SW 1271 (cell line): ENCODE measurements around the gene RBM38.
"Not testable (repeated sequence)": the region's sequence is repeated elsewhere in the genome, so short reads cannot be mapped to it uniquely, and the experiment has no call there.

Experiments used
- DNase-seq, 2 experiments: peaks; one replicate each; lab custom pipeline; 2025; lab: John Stamatoyannopoulos, UW

The RBM38 gene

DNA sequence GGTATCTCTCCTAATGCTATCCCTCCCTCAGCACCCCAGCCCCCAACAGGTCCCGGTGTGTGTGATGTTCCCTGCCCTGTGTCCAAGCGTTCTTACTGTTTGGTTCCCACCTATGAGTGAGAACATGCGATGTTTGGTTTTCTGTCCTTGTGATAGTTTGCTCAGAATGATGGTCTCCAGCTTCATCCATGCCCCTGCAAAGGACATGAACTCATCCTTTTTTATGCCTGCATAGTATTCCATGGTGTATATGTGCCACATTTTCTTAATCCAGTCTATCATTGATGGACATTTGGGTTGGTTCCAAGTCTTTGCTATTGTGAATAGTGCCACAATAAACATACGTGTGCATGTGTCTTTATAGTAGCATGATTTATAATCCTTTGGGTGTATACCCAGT lies 28.3 kb downstream of the RBM38 start:
- DNase-seq: not testable (repeated sequence)

DNA sequence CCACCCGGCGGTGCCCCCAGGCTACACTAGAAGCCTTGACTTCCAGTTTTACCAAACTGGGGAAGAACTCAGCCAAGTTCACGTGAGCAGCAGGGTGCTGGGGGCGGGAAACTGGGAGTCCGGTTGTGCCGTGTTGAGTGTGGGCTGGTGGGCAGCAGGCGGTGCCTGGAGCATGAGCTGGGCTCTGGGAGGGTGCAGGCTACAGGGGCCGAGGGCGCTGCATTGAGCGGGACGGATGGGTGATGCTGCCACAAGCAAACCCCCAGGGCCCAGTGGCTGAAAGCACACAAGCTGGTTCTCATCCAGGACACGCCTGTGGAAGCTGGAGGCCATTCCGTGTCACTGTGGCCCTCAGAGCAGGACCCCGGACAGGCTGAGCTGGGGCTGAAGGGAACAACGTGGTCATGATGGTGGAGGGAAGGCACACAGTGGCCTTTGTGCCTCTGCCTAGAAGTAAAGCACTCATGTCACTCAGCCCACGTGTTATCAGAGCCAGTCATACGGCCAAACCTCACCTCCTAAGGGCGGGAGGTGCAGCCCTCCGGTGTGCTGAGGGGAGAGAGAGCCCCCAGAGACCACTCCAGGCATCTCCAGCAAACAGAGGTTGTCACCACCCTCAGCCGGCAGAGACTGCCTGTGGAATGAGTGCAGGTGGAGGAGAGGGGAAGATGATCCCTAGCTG lies 29.5 kb downstream of the RBM38 start:
- DNase-seq: no peak

DNA sequence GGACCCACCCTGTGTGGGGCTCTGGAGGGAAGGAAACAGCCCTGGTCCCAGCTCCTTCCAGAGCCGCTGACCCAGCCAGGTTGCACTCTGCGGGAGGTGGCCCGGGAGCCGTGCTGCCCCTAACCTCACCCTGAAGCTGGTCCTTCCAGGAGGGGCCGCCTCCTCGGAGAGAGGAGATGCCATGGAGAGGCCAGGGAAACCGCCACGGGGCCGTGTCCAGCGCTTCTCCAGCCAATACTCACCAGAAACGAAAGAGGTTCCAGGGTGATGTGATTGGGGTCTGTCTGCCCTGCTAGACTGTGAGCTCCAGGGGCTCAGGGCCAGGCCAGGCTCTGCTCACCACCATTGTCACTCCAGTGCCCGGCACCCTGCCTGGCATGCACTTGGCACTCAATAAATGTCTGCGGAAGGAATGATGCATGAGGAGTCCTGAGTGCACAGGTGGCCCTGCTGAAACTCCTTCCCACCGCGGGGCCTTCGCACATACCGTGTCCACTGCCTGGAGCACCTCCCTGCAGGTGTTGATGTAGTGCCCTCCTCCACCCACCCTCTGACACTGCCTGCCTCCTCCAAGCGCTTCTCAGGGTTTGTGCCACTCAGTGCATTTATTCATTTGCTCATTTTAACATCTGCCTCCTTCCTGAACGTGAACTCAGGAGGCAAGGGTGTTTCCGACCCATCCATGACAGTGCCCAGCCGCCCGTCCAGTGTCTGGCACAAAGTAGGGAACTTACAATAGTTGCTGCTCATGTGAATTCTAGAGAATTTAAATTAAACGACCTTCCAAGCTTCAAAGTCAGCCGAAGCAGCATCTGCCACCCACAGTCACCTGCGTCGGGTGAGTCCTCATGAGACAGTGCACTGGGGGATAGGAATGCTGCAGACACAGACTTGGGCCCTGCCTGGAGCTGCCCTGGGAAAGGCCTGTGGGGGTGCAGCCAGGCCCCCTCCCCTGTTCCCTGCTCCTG lies 30.3 kb downstream of the RBM38 start:
- no peak for DNase-seq

DNA sequence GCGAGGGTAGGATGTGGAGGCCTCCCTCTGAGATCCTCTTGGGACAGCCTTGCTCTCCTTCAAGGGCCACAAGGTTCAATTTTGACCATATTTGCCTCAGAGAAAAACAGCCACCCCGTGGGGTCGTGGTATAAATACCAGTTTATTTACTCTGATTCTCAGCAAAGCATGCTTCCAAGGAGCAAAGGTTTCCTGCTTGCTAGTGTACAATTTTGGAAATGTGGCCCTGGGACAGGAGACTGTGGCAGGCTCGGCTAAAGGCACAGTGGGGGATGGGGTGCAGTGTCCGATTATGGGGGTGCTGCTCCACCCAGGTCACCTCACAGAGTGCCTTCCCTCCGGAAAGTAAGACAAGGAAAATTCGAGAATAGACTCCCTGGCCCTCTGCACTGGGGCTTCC lies 31.1 kb downstream of the RBM38 start:
- no peak for DNase-seq

DNA sequence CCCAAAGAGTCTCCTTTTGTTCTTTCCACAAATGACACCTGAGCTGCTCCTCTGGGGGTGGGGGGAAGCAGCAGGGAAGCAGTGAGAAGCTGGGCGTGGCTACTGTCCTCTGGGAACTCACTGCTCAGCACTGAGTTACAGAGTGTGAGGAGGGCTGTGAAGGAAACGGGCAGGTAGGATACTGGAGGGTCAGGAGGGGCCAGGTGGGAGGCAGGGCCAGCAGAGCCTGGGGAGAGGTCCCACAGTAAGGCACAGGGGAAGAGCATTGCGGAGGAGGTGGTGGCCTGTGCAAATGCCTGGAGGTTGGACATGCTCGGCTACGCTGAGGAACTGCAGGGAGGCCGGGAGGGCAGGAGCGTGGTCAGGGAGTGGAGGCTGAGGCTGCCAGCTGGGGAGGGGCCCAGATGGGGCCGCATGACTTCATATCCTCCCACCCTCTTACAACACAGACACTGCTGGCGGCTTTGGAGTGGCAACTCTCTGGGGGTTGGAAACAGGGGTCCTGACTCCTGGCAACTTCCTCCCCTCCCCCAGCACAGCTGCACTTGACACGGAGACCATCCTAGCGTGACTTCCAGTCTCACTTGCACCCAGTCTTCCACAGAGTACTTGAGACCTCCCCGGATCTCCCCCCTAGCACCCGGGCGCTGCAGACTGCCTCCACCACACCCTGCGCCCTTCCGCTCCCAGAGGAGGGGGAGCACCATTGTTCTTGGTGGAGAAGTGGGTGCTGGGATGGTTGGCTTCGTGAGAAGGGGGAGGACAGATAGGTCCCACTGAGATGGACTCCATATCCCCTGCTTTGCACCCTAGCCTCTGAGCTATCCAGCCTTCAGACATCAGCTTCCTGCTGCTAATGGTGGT lies 34.2 kb downstream of the RBM38 start:
- no peak for DNase-seq

DNA sequence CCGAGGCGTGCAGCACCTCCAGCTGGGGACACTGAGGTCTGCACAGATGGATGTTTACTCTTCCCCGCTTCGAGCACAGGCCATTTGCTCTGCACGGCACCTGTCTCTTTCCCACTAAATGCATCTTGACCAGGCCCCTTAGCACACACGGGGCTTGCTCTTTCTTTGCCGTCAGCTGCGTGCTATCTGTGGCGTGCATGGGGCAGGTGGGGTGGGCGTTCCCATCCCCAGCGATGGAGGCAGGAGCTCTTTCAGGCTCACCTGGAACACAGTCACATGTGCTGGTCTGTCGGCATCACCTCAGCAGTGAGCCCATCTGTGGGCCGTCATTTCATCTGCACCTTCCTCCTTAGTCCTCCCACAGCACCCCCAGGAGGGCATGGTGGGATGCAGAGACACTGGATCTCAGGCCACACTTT lies 35.1 kb downstream of the RBM38 start:
- DNase-seq: no peak

DNA sequence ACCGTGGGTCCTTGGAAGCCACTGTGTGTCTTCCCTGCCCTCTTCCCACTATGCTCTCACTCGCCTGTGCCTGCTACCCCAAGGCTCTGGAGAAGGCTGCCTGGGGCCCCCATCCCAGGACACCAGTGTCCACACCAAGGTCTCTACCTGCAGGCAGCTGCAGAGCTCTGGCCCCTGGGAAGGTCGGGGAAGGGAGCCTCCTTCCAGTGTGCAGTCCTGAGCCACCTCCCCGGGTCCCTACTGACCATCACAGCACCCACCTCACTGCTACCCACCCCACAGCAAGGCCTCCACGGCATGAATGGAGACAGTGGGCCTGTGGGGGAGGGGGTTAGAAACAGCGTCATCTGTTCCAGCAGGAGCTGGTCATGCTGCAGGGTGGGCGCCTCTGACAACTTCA lies 35.6 kb downstream of the RBM38 start:
- DNase-seq: no peak

DNA sequence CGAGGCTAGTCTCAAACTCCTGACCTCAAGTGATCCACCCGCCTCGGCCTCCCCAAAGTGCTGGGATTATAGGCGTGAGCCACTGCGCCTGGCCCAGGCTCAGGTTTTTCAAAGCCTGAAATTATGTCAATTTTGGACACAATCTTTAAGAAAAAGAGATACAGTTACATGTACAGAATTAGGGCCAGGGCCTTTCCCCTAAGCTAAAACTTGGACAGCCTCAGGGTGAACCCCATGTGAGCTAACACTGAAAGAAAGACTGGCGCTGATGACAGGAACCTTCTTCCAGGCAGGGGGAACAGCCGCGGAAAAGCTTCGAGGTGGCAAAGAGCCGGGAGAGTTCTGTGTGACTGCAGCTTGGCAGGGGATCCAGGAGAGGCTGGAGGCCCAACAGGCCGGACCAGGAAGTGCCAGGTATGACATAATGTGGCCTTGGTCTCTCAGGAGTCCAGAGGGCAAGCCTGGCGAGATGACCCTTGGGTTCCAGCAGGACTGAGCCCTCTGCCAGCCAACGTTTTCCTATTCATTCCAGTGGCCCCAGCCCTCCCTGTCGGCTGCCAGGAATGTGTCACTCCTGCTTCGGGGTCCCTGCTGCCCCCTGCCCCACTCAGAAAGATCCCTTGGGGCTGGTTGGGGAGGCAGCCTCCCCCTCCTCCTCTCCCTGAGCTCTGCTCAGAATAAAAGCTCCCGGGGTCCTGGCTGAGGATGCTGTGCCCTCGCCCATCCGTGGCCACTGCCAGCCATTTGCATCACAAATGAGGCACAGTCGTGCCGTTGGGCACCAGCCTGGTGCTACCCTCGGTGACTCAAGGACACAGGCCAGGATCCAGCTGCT lies 37.3 kb downstream of the RBM38 start:
- no peak for DNase-seq

DNA sequence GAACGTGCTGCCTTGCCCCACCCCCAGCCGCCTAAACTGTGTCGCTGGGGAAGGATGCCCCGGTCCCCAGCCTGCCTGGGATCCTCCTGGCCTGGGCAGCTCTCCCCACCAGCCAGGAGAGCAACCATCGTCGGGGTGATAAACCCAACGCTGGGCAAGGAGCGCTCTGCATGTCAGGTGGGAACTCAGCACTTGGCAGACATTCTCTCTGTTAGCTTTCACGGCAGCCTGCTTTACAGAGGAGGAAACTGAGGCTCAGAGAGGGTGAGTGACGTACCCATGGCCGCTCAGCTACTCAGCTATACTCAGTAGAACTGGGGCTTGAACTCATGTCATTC lies 37.9 kb downstream of the RBM38 start:
- no peak for DNase-seq

DNA sequence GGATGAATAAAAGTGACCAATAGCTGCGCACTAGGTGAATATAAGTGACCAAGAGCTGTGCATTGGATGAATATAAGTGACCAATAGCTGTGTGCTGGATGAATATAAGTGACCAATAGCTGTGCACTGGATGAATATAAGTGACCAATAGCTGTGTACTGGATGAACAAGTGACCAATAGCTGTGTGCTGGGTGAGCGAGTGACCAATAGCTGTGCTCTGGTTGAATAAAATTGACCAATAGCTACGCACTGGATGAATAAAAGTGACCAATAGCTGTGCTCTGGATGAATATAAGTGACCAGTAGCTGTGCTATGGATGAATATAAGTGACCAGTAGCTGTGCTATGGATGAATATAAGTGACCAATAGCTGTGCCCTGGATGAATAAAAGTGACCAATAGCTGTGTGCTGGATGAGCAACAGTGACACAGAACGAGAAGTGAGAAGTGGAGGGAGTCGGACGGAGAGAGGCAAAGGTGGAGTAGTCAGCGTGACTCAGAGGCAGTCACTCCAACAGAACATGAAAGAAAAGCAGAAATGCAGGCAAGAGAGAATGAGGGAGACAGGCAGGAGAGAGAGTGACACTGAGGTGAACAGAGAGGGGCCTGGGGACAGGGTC lies 38.5 kb downstream of the RBM38 start:
- no peak for DNase-seq

DNA sequence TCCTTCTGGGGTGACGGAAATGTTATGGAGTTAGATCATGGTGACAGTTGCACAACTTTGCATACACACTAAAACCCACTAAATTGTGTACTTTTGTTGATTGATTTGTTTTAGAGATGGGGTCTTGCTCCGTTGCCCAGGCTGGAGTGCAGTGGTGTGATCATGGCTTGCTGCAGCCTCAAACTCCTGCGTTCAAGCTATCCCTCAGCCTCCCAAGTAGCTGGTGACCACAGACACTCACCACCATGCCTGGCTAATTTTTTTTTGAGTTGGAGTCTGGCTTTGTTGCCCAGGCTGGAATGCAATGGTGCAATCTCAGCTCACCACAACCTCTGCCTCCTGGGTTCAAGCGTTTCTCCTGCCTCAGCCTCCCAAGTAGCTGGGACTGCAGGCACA lies 39.0 kb downstream of the RBM38 start:
- DNase-seq: not testable (repeated sequence)

DNA sequence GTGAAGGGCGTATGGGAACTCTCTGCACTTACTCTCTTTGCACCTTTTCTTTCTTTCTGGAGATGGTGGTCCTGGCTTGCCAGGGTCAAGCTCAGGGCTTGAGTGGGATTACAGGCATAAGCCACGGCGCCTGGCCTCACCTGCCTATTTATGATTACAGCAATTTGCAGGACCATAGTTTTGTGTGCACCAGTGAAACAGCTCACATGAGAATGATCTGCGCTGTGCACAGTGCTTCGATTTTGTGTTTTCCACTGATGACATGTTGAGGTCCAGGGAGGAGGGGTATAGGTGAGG lies 40.3 kb downstream of the RBM38 start:
- DNase-seq: no peak

DNA sequence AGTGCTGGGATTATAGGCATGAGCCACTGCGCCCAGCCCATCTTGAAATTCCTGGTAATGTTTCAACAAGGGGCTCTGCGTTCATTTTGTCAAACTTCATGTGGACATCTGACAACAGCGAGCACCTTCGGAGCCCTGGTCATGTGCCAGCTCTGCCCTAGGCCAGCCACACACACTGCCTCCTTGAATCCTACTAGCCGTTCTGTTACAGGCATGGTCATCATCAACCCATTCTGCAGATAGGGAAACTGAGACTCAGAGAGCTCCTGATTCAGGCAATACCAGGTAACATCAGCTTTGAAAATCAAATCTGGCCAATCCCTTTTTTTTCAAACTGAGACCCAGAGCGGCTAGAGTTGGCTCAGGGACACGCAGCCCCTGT lies 41.3 kb downstream of the RBM38 start:
- DNase-seq: no peak

DNA sequence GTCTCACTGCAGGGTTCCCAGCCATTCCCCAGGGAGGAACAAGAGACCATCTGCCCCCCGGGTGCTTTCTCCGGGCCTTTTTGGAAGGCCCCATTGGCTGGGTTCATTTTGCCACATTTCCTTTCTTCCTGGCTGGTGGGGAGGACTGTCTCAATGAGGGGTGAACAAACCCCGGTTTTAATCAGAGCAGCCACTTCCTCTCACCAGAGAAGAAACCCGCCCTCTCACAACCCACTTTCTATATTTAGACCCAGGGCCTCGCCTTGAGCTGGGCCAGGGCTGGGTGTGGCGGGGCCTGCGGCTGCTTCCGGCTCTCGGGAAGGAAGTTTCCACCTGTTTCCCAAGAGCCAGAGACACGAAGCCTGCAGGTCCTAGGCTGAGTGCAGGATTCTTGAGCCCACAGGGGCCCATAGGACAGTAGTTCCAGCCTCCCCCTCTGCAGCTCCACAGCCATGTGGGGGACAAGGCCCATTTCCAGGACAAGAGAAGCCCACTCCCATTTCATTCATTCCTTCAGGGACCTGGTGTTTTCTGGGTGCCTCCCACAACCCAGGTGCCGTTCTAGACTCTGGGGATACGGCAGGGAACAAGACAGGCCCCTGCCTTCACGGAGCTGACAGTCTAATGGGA lies 41.8 kb downstream of the RBM38 start:
- no peak for DNase-seq

DNA sequence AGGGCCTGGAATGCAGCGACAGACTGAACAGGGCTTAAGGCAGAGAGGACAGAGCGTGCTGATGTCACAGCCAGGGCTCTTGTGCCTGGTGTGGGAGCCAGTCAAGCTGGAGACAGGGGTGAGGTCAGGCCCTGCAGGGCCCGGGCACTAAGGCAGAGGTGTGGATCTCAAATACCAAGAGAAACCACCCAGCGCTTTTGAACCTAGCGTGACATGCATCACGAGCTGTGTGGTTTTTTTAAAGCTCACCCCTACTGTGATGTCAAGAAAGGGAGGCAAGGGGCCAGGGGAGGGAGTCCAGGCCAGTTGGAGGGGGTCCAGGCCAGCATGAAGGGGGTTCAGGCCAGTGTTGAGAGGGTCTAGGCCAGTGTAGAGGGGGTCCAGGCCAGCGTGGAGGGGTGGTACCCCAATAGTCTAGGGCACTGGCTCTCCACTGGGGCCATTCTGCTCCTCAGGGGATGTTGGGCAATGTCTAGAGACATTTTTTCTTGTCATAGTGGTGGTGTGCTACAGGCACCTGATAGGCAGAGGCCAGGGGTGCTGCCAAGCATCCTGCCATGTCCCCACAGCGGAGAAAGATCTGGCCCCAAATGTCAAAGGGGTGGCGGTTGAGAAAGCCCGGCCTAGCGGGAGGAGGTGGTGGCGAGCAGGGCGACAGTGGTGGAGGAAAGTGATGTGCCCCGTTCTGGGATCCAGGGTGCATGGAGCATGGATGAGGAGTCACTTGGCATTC lies 42.6 kb downstream of the RBM38 start:
- DNase-seq: no peak

DNA sequence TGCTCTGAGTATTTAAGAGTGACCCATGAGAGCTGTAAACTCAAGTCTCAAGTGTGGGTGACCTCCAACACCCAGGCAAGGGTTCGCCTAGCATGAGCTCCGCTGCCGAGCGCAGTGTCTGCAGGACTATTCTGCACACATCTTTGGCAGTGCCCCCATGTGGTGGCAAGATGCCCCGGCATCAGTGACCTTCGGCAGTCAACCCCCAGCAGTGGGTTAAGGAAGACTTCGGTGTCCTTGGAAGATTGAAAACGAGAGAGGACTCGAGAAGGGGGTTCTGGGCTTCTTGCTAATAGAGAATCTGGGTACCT lies 43.1 kb downstream of the RBM38 start:
- no peak for DNase-seq

DNA sequence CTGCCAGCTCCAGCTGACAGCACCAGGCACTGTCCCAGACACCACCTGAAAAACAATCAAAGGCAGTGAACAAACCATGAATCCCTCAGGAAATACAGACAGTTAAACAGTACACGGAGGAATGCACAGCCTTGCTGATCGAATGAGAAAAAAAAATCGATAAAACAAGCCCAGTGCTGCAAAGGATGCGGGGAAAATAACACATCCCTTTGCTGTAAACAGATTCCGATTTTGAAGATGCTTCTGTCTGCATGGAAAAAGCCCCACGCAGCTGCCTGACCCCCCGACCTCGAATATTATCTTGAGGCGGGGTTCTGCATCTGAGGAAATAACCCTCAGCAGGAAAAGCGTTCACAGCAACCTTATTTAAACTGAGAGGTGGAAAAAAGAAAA lies 43.9 kb downstream of the RBM38 start:
- DNase-seq: no peak

DNA sequence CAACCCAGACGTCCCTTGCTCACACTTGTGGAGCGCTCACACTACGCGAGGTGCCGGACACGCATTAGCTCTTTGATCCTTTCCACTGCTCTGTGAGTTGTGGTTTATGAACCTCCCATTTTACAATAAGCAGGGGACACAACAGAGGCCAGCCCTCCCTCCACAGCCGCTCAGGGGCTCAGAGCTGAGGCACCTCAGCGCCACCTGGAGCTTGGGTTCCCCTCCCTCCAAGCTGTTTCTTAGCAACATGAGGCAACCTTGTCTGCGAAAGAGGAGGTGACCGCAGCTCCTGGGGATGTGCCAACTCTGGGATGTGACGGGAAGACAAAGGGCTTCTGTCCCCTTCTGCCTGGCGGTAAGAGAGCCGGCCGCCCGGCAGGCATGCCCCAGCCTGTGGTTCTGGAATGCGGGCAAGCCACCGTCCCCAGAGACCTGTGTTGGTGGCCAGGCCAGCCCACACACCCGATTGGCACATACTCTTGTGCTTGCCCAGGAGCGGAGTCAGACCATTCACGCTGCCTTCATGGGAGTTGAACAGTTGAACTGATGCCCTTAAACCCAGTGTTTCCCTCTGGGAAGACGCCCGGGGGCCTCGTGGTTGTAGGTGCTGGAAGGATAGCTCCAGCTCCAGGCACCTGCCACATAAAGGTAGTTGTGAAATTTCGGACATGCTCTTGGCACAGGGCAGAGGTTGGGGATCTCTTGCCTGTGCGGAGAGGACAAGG lies 44.5 kb downstream of the RBM38 start:
- no peak for DNase-seq

DNA sequence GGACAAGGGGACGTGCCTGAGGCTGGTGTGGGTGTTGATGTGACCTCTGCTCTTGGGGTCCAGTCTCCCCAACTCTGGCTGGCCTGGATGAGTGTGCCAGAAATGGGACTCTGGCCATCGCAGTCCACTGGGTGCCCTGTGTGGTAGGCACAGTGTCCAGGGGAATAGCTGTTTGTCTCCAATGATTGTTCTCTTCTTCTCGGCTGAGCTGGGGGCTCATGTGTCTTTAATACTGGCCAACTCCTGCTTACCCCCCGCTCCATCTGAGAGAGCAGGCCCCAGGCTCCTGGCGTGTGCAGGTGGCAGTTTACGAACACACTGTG lies 45.0 kb downstream of the RBM38 start:
- no peak for DNase-seq

DNA sequence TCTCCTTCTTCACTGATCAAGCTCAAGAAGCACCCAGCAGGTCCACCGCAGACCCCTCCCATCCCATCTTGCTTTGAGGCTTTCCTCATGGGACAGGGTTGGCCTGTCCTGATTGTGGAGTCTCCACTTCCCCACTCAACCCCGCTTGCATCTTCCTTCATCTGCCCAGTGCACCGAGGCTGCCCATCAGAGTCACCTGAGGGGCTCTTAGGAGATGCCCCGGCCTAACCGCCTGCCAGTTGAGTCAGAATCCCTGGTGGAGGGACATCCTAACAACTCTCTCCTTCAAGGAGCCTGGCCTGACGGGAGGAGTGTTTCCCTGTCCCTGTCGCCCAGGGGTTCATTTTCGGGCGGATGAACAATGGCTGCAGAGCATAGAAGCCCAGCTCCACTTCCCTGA lies 46.1 kb downstream of the RBM38 start:
- DNase-seq: no peak
